ENCODE results near the gene ZNF292.

GRCh38 chr6:87180105-87180728, 24.9 kb downstream of the ZNF292 start:
- no peak for TF ChIP-seq FOXP2 (optimal IDR thresholded peaks at IDR 0.05; ENCODE audit: borderline replicate concordance, extremely low read depth, extremely low read length, insufficient read depth)
- no peak for TF ChIP-seq REST (IDR thresholded peaks at IDR 0.05; ENCODE audit: insufficient read depth in 1 of 2, low read depth in 2 of 2, low read length in 2 of 2)
- TF ChIP-seq POLR2AphosphoS5 (IDR thresholded peaks at IDR 0.05; ENCODE audit: low read depth, low read length) = no peak
